GM12878 (cell line): Measurements from ENCODE around the gene OSBPL3. TPM values are rescaled to one million over a fixed set of nuclear protein-coding genes. Genes with fewer than 3 reads are reported as not detected.

Source experiments
- ATAC-seq: fragments of 200-7000 bp; cut with Tn5 transposase; 3 replicates; pipeline ENCODE4 v1.9.1; 2020; ENCODE audit warnings: mild to moderate bottlenecking, moderate library complexity
- BruUV-seq: library from RNA; stranded (reverse); fragments of 400-500 nt; replicated peaks from 2 replicates; lab custom pipeline; 2021; lab: Mats Ljungman, UMichigan
- CTCF ChIA-PET: fragments of 300-600 bp; sonication (Branson Sonifier 250); formaldehyde crosslinking; extraction: SDS; loops from one replicate; lab custom pipeline; 2021; ENCODE audit warnings: inconsistent platforms; lab: Yijun Ruan, JAX
- POLR2A ChIA-PET: fragments of 350-600 bp; formaldehyde crosslinking; extraction: SDS; loops from one replicate; lab custom pipeline; 2021; ENCODE audit warnings: inconsistent platforms; lab: Charles Lee
- RAD21 ChIA-PET: fragments of 300-600 bp; sonication (Branson Sonifier 250); formaldehyde crosslinking; loops from one replicate; lab custom pipeline; 2023; ENCODE audit warnings: antibody characterized with exemption; ENCODE audit not compliant: unreplicated experiment; lab: Charles Lee
- SMC1A ChIA-PET: fragments of 300-600 bp; sonication (Branson Sonifier 250); formaldehyde crosslinking; loops from one replicate; lab custom pipeline; 2023; ENCODE audit not compliant: unreplicated experiment, uncharacterized antibody; lab: Charles Lee
- DNase-seq: peaks from one replicate; pipeline ENCODE4 v3.0.0-alpha.2; 2011; ENCODE audit warnings: low read depth, low spot score
- FAIRE-seq: peaks from 3 replicates; lab custom pipeline; 2011; peaks lifted over from hg19 to GRCh38; lab: Jason Lieb, UNC
- H2AFZ ChIP-seq: 2 replicates; pipeline ENCODE4 v1.6.0; 2011; ENCODE audit warnings: low read depth, low read length, control low read depth; ENCODE audit not compliant: control insufficient read depth
- H3K27ac ChIP-seq: 2 replicates; pipeline ENCODE4 v1.5.1; 2011; ENCODE audit warnings: control low read depth; ENCODE audit not compliant: control insufficient read depth, insufficient read depth
- H3K27me3 ChIP-seq, 2 experiments: replicated peaks in 1 of 2; 2 replicates each; pipeline versions ENCODE4 v1.6.0 to v1.6.1; 2011; ENCODE audit warnings: low read length in 1 of 2; ENCODE audit not compliant: control insufficient read depth in 2 of 2, insufficient read depth in 2 of 2
- H3K36me3 ChIP-seq, 2 experiments: 2 replicates each; pipeline ENCODE4 v1.5.1; 2011; ENCODE audit warnings: low read length in 1 of 2; ENCODE audit not compliant: control insufficient read depth in 2 of 2, insufficient read depth in 2 of 2
- H3K4me1 ChIP-seq: 2 replicates; pipeline ENCODE4 v1.6.1; 2011; ENCODE audit warnings: mild to moderate bottlenecking, low read length, moderate library complexity, mixed read lengths; ENCODE audit not compliant: control insufficient read depth, insufficient read depth
- H3K4me2 ChIP-seq: 2 replicates; pipeline ENCODE4 v1.6.0; 2011; ENCODE audit warnings: control low read depth; ENCODE audit not compliant: control insufficient read depth, insufficient read depth
- H3K4me3 ChIP-seq: fragments of 200-600 bp; sonication (generic); 2 replicates; pipeline ENCODE4 v1.5.1; 2016
- H3K79me2 ChIP-seq: 2 replicates; pipeline ENCODE4 v1.6.0; 2011; ENCODE audit warnings: low read length; ENCODE audit not compliant: control insufficient read depth, insufficient read depth
- H3K9ac ChIP-seq: 2 replicates; pipeline ENCODE4 v1.8.0; 2011; ENCODE audit warnings: low read length, control low read depth, mixed read lengths; ENCODE audit not compliant: control insufficient read depth, insufficient read depth
- H3K9me3 ChIP-seq: replicated peaks from 3 replicates; pipeline ENCODE4 v1.5.1; 2011; ENCODE audit warnings: mild to moderate bottlenecking, low read length; ENCODE audit not compliant: control insufficient read depth, insufficient read depth
- H4K20me1 ChIP-seq: 2 replicates; pipeline ENCODE4 v1.6.0; 2011; ENCODE audit not compliant: control insufficient read depth, insufficient read depth
- ATF3 ChIP-seq: IDR thresholded peaks from 2 replicates; pipeline ENCODE4 v1.6.1; 2011; ENCODE audit warnings: low read depth, mild to moderate bottlenecking, low read length, moderate library complexity, borderline replicate concordance; ENCODE audit errors: extremely low read depth
- BCL3 ChIP-seq: IDR thresholded peaks from 2 replicates; pipeline ENCODE4 v1.6.1; 2011; ENCODE audit warnings: borderline replicate concordance, low read depth, mild to moderate bottlenecking, moderate library complexity, low read length; ENCODE audit not compliant: insufficient read depth, poor library complexity, severe bottlenecking
- BMI1 ChIP-seq: fragments of 450-650 bp; IDR thresholded peaks from 2 replicates; pipeline ENCODE4 v1.6.1; 2016; ENCODE audit warnings: mild to moderate bottlenecking, moderate library complexity, borderline replicate concordance
- CTCF ChIP-seq, 3 experiments: IDR thresholded peaks in 2 of 3; conservative IDR thresholded peaks in 1 of 3; 2 replicates each; pipeline ENCODE4 v1.5.1; 2011; ENCODE audit warnings: low read depth in 3 of 3, low read length in 3 of 3, mild to moderate bottlenecking in 3 of 3, control low read depth in 2 of 3, moderate library complexity in 2 of 3, inconsistent platforms in 1 of 3, mixed read lengths in 1 of 3; ENCODE audit not compliant: control insufficient read depth in 2 of 3, insufficient read depth in 1 of 3; ENCODE audit errors: extremely low read depth in 1 of 3
- JUND ChIP-seq: IDR thresholded peaks from 2 replicates; pipeline ENCODE4 v1.6.1; 2012; ENCODE audit warnings: low read depth, mild to moderate bottlenecking, low read length, improper control_type of control experiment, moderate library complexity
- RCOR1 ChIP-seq: conservative IDR thresholded peaks from 2 replicates; pipeline ENCODE4 v1.6.1; 2012; ENCODE audit warnings: low read depth, low read length, improper control_type of control experiment
- WGBS: methylation state at CpG from one replicate; pipeline ENCODE4 v1.1.6; 2016; ENCODE audit warnings: low lambda C conversion rate; ENCODE audit not compliant: insufficient replicate concordance, insufficient coverage; ENCODE audit errors: missing lambda C conversion rate; 5-methylcytosine and 5-hydroxymethylcytosine counted together
- in situ Hi-C: fragments of 300-500 bp; cut with MboI; formaldehyde crosslinking; loops from 9 replicates; pipeline ENCODE4 v1.14.3; 2018; ENCODE audit warnings: mixed read lengths
- intact Hi-C: fragments of 100-400 bp; cut with micrococcal nuclease; formaldehyde crosslinking; loops from one replicate; pipeline ENCODE4 v1.14.2; 2022; ENCODE audit not compliant: unreplicated experiment
- polyA plus RNA-seq, 11 experiments: library from polyadenylated mRNA; depleted of rRNA in 4 of 11; unstranded in 6 of 11; stranded (reverse) in 5 of 11; fragments of >200 nt; fragmentation: Nextera tagmentation in 4 of 11; fragmentation: Illumina TruSeq in 1 of 11; extraction: Ambion mirVana in 4 of 11; extraction: Trizol in 1 of 11; gene quantifications; 1 replicate in 1 of 11; 2 replicates in 10 of 11; pipeline versions ENCODE4 v1.2.1 to v1.2.3, GENCODE V29; 2011 to 2016; ENCODE audit warnings: inconsistent platforms in 2 of 11, missing spikeins in 2 of 11, low read depth in 1 of 11
- total RNA-seq, 4 experiments: library from RNA; depleted of rRNA in 3 of 4; stranded (reverse); fragments of >200 nt in 3 of 4; fragmentation: Illumina TruSeq in 1 of 4; extraction: Trizol in 1 of 4; gene quantifications; 2 replicates each; pipeline versions ENCODE4 v1.2.1 to v1.2.3, GENCODE V29; 2013 to 2021

The OSBPL3 gene
- total and polyA plus RNA-seq, 10 of the 15 experiments (the other 5 are each of a cell fraction or from before 2014, with no cell fraction given): 6.1 to 46.6 (median 27.0) TPM

- ChIA-PET POLR2A (no interaction called here), SMC1A (interaction anchor here (1.2 kb wide), 1 partner anchor 11 kb away, joined by 3 read pairs; no protein-coding TSS in a partner anchor), CTCF (interaction anchor here (0.6 to 1.1 kb wide), 3 partner anchors 13 to 336 kb away, joined by 3 to 4 read pairs (median 3); partner anchors contain the start of gene CYCS), RAD21 (no interaction called here)
- no peak overlapping the region for H2AFZ ChIP-seq
- H3K4me2 ChIP-seq: no peak overlapping the region
- DNase-seq (no peak), FAIRE-seq (no peak), ATAC-seq (no peak)
- TF ChIP-seq ATF3 (no peak), BMI1 (no peak), JUND (no peak), RCOR1 (no peak)
- H3K36me3 ChIP-seq: no peaks in the 10 kb centered on the region
- no peak overlapping the region for H3K27ac ChIP-seq
- no peak overlapping the region for H3K4me3 ChIP-seq
- no peaks in the 10 kb centered on the region for H4K20me1 ChIP-seq
- H3K4me1 ChIP-seq: no peaks in the 10 kb centered on the region
- H3K9ac ChIP-seq: no peak overlapping the region
- H3K9me3 ChIP-seq: no peaks in the 10 kb centered on the region; the same call in 2 of the 3 replicates
- H3K79me2 ChIP-seq: no peaks in the 10 kb centered on the region
- no peaks in the 10 kb centered on the region for H3K27me3 ChIP-seq
- WGBS: 99% methylated on average over 10 of the region's 10 CpGs
- in situ Hi-C loops: no loop called here
- no TSS peak for BruUV-seq
- intact Hi-C loops: no loop called here
Measured at GRCh38 chr7:24788961-24789576, 190.9 kb downstream of the OSBPL3 start.

- H3K4me3 ChIP-seq: no peak overlapping the region
- intact Hi-C loops: no loop called here
- H3K27me3 ChIP-seq: no peaks in the 10 kb centered on the region
- no peak overlapping the region for H3K9ac ChIP-seq
- ChIA-PET CTCF (interaction anchor here (1.0 to 1.1 kb wide), 3 partner anchors 12 to 24 kb away, joined by 3 to 4 read pairs (median 3); no protein-coding TSS in a partner anchor), RAD21 (no interaction called here), SMC1A (no interaction called here), POLR2A (no interaction called here)
- peaks cover 2% of the 10 kb centered on the region for H3K9me3 ChIP-seq
- H4K20me1 ChIP-seq: no peaks in the 10 kb centered on the region
- H3K36me3 ChIP-seq: no peaks in the 10 kb centered on the region
- BruUV-seq: no TSS peak
- no peak for FAIRE-seq
- in situ Hi-C loops: no loop called here
- H3K4me1 ChIP-seq: no peaks in the 10 kb centered on the region
- no peak overlapping the region for H2AFZ ChIP-seq
- H3K4me2 ChIP-seq: no peak overlapping the region
- 97% methylated on average over 9 of the region's 9 CpGs for WGBS
- H3K27ac ChIP-seq: no peak overlapping the region
- no peaks in the 10 kb centered on the region for H3K79me2 ChIP-seq
- ATAC-seq: no peak
- no peak for DNase-seq
- TF ChIP-seq BCL3: no peak
- peak in 2 of 3 experiments; percentile 36 to 42; a peak in 3 of 6 replicates for TF ChIP-seq CTCF (IDR thresholded peaks at IDR 0.05 in 2 of 3, conservative IDR thresholded peaks at IDR 0.05 in 1 of 3; ENCODE audit: control insufficient read depth in 2 of 3, extremely low read depth in 1 of 3, insufficient read depth in 1 of 3, low read depth in 3 of 3, low read length in 3 of 3)
Measured at GRCh38 chr7:24788075-24788474, 191.9 kb downstream of the OSBPL3 start.
